Ishikawa (cell line): ENCODE measurements around the gene GPATCH4.

ENCODE experiments used
- CEBPB ChIP-seq: IDR thresholded peaks from 2 replicates; pipeline ENCODE4 v1.6.1; 2012
- CREB1 ChIP-seq: IDR thresholded peaks from 2 replicates; pipeline ENCODE4 v1.6.1; 2012; ENCODE audit warnings: low read depth
- EGR1 ChIP-seq: IDR thresholded peaks from 2 replicates; pipeline ENCODE4 v1.6.1; 2012
- FOXM1 ChIP-seq: IDR thresholded peaks from 2 replicates; pipeline ENCODE4 v1.6.1; 2012; ENCODE audit warnings: low read depth, borderline replicate concordance
- MAX ChIP-seq: IDR thresholded peaks from 2 replicates; pipeline ENCODE4 v1.6.1; 2012
- NFIC ChIP-seq: IDR thresholded peaks from 2 replicates; pipeline ENCODE4 v1.6.1; 2012
- RAD21 ChIP-seq: IDR thresholded peaks from 2 replicates; pipeline ENCODE4 v1.6.1; 2012; ENCODE audit warnings: low read depth
- REST ChIP-seq: IDR thresholded peaks from 2 replicates; pipeline ENCODE4 v1.6.1; 2012; ENCODE audit warnings: low read depth, mild to moderate bottlenecking
- TAF1 ChIP-seq: IDR thresholded peaks from 2 replicates; pipeline ENCODE4 v1.6.1; 2012; ENCODE audit warnings: low read depth, mild to moderate bottlenecking
- TEAD4 ChIP-seq: IDR thresholded peaks from 2 replicates; pipeline ENCODE4 v1.6.1; 2012
- YY1 ChIP-seq: IDR thresholded peaks from 2 replicates; pipeline ENCODE4 v1.6.1; 2012; ENCODE audit warnings: low read depth

- no peak for TF ChIP-seq RAD21
- TF ChIP-seq FOXM1, result no peak
- TF ChIP-seq REST, result no peak
- no peak for TF ChIP-seq EGR1
- TF ChIP-seq NFIC, result no peak
- TF ChIP-seq CREB1, result no peak
- no peak for TF ChIP-seq TAF1
- TF ChIP-seq CEBPB, result no peak
- TF ChIP-seq TEAD4, result no peak
- no peak for TF ChIP-seq YY1
- TF ChIP-seq MAX, result no peak
Measured at GRCh38 chr1:156551869-156552268, 49.4 kb downstream of the GPATCH4 start.
